ENCODE results near the gene CHRD. TPM values are rescaled to one million over a fixed set of nuclear protein-coding genes. Genes with fewer than 3 reads are reported as not detected.

Gene CHRD
- total and polyA plus RNA-seq, 9 of the 15 experiments (the other 6 are each of a cell fraction or from before 2014, with no cell fraction given): 0.11 to 1.3 (median 0.59) TPM; not detected in 3

DNA sequence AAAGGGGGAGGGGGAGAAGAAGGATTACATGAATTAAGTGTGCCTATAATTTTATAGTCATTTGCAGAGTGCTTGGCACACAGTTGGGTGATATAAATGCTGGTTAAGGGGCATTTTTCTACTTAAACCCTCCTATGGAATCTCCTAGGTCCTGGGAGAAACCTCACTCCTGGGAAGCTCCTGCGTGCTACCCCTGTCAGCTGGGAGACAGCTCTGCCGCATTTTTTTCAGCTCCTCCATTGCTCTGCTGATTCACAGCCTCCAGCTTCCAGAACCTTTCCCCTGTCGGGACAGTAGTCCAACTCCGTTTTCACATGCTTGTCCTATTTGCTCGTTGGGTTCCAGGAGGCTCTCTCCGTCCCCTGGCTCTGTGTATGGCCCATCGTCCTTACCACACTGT, 59.2 kb downstream of the CHRD start (continued):
- TF ChIP-seq, protein P1, sequence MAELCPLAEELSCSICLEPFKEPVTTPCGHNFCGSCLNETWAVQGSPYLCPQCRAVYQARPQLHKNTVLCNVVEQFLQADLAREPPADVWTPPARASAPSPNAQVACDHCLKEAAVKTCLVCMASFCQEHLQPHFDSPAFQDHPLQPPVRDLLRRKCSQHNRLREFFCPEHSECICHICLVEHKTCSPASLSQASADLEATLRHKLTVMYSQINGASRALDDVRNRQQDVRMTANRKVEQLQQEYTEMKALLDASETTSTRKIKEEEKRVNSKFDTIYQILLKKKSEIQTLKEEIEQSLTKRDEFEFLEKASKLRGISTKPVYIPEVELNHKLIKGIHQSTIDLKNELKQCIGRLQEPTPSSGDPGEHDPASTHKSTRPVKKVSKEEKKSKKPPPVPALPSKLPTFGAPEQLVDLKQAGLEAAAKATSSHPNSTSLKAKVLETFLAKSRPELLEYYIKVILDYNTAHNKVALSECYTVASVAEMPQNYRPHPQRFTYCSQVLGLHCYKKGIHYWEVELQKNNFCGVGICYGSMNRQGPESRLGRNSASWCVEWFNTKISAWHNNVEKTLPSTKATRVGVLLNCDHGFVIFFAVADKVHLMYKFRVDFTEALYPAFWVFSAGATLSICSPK (IDR thresholded peaks at IDR 0.05; ENCODE audit: borderline replicate concordance): no peak
- TF ChIP-seq NR2F6 (CRISPR knock-in tag; IDR thresholded peaks at IDR 0.05): no peak
- TF ChIP-seq BHLHE40 (IDR thresholded peaks at IDR 0.05; ENCODE audit: low read length): no peak
- TF ChIP-seq SETDB1 (IDR thresholded peaks at IDR 0.05; ENCODE audit: low read length): no peak
- TF ChIP-seq PTTG1 (tag; IDR thresholded peaks at IDR 0.05; ENCODE audit: low read depth): no peak
- no peak for TF ChIP-seq ELK1 (CRISPR knock-in tag; IDR thresholded peaks at IDR 0.05)
- TF ChIP-seq, protein P2, sequence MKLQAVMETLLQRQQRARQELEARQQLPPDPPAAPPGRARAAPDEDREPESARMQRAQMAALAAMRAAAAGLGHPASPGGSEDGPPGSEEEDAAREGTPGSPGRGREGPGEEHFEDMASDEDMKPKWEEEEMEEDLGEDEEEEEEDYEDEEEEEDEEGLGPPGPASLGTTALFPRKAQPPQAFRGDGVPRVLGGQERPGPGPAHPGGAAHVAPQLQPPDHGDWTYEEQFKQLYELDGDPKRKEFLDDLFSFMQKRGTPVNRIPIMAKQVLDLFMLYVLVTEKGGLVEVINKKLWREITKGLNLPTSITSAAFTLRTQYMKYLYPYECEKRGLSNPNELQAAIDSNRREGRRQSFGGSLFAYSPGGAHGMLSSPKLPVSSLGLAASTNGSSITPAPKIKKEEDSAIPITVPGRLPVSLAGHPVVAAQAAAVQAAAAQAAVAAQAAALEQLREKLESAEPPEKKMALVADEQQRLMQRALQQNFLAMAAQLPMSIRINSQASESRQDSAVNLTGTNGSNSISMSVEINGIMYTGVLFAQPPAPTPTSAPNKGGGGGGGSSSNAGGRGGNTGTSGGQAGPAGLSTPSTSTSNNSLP (IDR thresholded peaks at IDR 0.05; ENCODE audit: borderline replicate concordance, low read depth, low read length): no peak
- TF ChIP-seq MCM2 (IDR thresholded peaks at IDR 0.05; ENCODE audit: low read depth): no peak
- no peak for TF ChIP-seq PREB (CRISPR knock-in tag; IDR thresholded peaks at IDR 0.05)
- no peak for TF ChIP-seq ZNF175 (CRISPR knock-in tag; IDR thresholded peaks at IDR 0.05; ENCODE audit: low read depth)
- no peak for TF ChIP-seq ZNF408 (CRISPR knock-in tag; IDR thresholded peaks at IDR 0.05; ENCODE audit: low read depth)
- TF ChIP-seq ZNF717 (CRISPR knock-in tag; IDR thresholded peaks at IDR 0.05): no peak

Other genes starting within 250 kb of the CHRD start
Only the 7 nearest of the 16 such genes appear.
- not detected in 2 replicates for gene ECE2, start 104.0 kb upstream of the CHRD start, total RNA-seq (2014; rRNA removed)
- gene ECE2, start 104.0 kb upstream of the CHRD start, total RNA-seq (2014; rRNA removed; fragmentation: Illumina TruSeq; extraction: Trizol): not detected in 2 replicates
- gene ECE2, start 104.0 kb upstream of the CHRD start, total RNA-seq (2015; rRNA removed; fragmentation: Illumina TruSeq; extraction: Trizol): not detected in 2 replicates
- not detected in 2 replicates for gene ECE2, start 104.0 kb upstream of the CHRD start, total RNA-seq (2021)
- gene ECE2, start 104.0 kb upstream of the CHRD start, polyA plus RNA-seq (2011; rRNA removed): not detected in 2 replicates
- not detected in 2 replicates for gene ECE2, start 104.0 kb upstream of the CHRD start, polyA plus RNA-seq (2014; fragmentation: Illumina TruSeq; extraction: Trizol)
- not detected for gene ECE2, start 104.0 kb upstream of the CHRD start, polyA plus RNA-seq (2014; fragmentation: Nextera tagmentation; extraction: Ambion mirVana)
- not detected in 2 replicates for gene ECE2, start 104.0 kb upstream of the CHRD start, polyA plus RNA-seq (2014; rRNA removed)
- gene PSMD2, start 80.8 kb upstream of the CHRD start, total RNA-seq (2014; rRNA removed): 484 and 524 TPM in 2 replicates
- 257 and 258 TPM in 2 replicates for gene PSMD2, start 80.8 kb upstream of the CHRD start, total RNA-seq (2014; rRNA removed; fragmentation: Illumina TruSeq; extraction: Trizol)
- gene PSMD2, start 80.8 kb upstream of the CHRD start, total RNA-seq (2015; rRNA removed; fragmentation: Illumina TruSeq; extraction: Trizol): 297 and 320 TPM in 2 replicates
- 325 and 373 TPM in 2 replicates for gene PSMD2, start 80.8 kb upstream of the CHRD start, total RNA-seq (2021)
- 283 and 295 TPM in 2 replicates for gene PSMD2, start 80.8 kb upstream of the CHRD start, polyA plus RNA-seq (2011; rRNA removed)
- 313 and 341 TPM in 2 replicates for gene PSMD2, start 80.8 kb upstream of the CHRD start, polyA plus RNA-seq (2014; fragmentation: Illumina TruSeq; extraction: Trizol)
- gene PSMD2, start 80.8 kb upstream of the CHRD start, polyA plus RNA-seq (2014; fragmentation: Nextera tagmentation; extraction: Ambion mirVana): 100 to 1,000 TPM; 152 to 173 TPM
- gene PSMD2, start 80.8 kb upstream of the CHRD start, polyA plus RNA-seq (2014; rRNA removed): 221 and 276 TPM in 2 replicates
- 299 and 324 TPM in 2 replicates for gene EIF4G1, start 65.4 kb upstream of the CHRD start, total RNA-seq (2014; rRNA removed)
- gene EIF4G1, start 65.4 kb upstream of the CHRD start, total RNA-seq (2014; rRNA removed; fragmentation: Illumina TruSeq; extraction: Trizol): 117 and 129 TPM in 2 replicates
- gene EIF4G1, start 65.4 kb upstream of the CHRD start, total RNA-seq (2015; rRNA removed; fragmentation: Illumina TruSeq; extraction: Trizol): 141 and 154 TPM in 2 replicates
- 493 and 505 TPM in 2 replicates for gene EIF4G1, start 65.4 kb upstream of the CHRD start, total RNA-seq (2021)
- gene EIF4G1, start 65.4 kb upstream of the CHRD start, polyA plus RNA-seq (2011; rRNA removed): 155 and 197 TPM in 2 replicates
- 343 and 378 TPM in 2 replicates for gene EIF4G1, start 65.4 kb upstream of the CHRD start, polyA plus RNA-seq (2014; fragmentation: Illumina TruSeq; extraction: Trizol)
- gene EIF4G1, start 65.4 kb upstream of the CHRD start, polyA plus RNA-seq (2014; fragmentation: Nextera tagmentation; extraction: Ambion mirVana): 1 to 10 TPM; 4.6 to 6.5 TPM
- gene EIF4G1, start 65.4 kb upstream of the CHRD start, polyA plus RNA-seq (2014; rRNA removed): 216 and 241 TPM in 2 replicates
- gene FAM131A, start 42.5 kb upstream of the CHRD start, total RNA-seq (2014; rRNA removed): 11.1 and 12.9 TPM in 2 replicates
- 2.8 and 3.6 TPM in 2 replicates for gene FAM131A, start 42.5 kb upstream of the CHRD start, total RNA-seq (2014; rRNA removed; fragmentation: Illumina TruSeq; extraction: Trizol)
- 4.3 and 5.3 TPM in 2 replicates for gene FAM131A, start 42.5 kb upstream of the CHRD start, total RNA-seq (2015; rRNA removed; fragmentation: Illumina TruSeq; extraction: Trizol)
- 8.9 and 9.1 TPM in 2 replicates for gene FAM131A, start 42.5 kb upstream of the CHRD start, total RNA-seq (2021)
- 11.0 and 11.7 TPM in 2 replicates for gene FAM131A, start 42.5 kb upstream of the CHRD start, polyA plus RNA-seq (2011; rRNA removed)
- 3.8 and 5.1 TPM in 2 replicates for gene FAM131A, start 42.5 kb upstream of the CHRD start, polyA plus RNA-seq (2014; fragmentation: Illumina TruSeq; extraction: Trizol)
- 1 to 10 TPM in 1 of 2 experiments, under 1 TPM in 1; 0.48 to 1.4 TPM for gene FAM131A, start 42.5 kb upstream of the CHRD start, polyA plus RNA-seq (2014; fragmentation: Nextera tagmentation; extraction: Ambion mirVana)
- gene FAM131A, start 42.5 kb upstream of the CHRD start, polyA plus RNA-seq (2014; rRNA removed): 9.4 and 9.8 TPM in 2 replicates
- 8.9 and 12.9 TPM in 2 replicates for gene CLCN2, start 18.4 kb upstream of the CHRD start, total RNA-seq (2014; rRNA removed)
- gene CLCN2, start 18.4 kb upstream of the CHRD start, total RNA-seq (2014; rRNA removed; fragmentation: Illumina TruSeq; extraction: Trizol): 4.1 and 5.2 TPM in 2 replicates
- gene CLCN2, start 18.4 kb upstream of the CHRD start, total RNA-seq (2015; rRNA removed; fragmentation: Illumina TruSeq; extraction: Trizol): 6.9 TPM in 2 replicates
- 13.5 and 14.0 TPM in 2 replicates for gene CLCN2, start 18.4 kb upstream of the CHRD start, total RNA-seq (2021)
- gene CLCN2, start 18.4 kb upstream of the CHRD start, polyA plus RNA-seq (2011; rRNA removed): 5.7 and 10.9 TPM in 2 replicates
- 9.4 and 10.2 TPM in 2 replicates for gene CLCN2, start 18.4 kb upstream of the CHRD start, polyA plus RNA-seq (2014; fragmentation: Illumina TruSeq; extraction: Trizol)
- under 1 TPM; 0.10 to 0.39 TPM for gene CLCN2, start 18.4 kb upstream of the CHRD start, polyA plus RNA-seq (2014; fragmentation: Nextera tagmentation; extraction: Ambion mirVana)
- 12.8 and 14.4 TPM in 2 replicates for gene CLCN2, start 18.4 kb upstream of the CHRD start, polyA plus RNA-seq (2014; rRNA removed)
- gene POLR2H, start 18.3 kb upstream of the CHRD start, total RNA-seq (2014; rRNA removed): 128 and 149 TPM in 2 replicates
- 160 and 175 TPM in 2 replicates for gene POLR2H, start 18.3 kb upstream of the CHRD start, total RNA-seq (2014; rRNA removed; fragmentation: Illumina TruSeq; extraction: Trizol)
- gene POLR2H, start 18.3 kb upstream of the CHRD start, total RNA-seq (2015; rRNA removed; fragmentation: Illumina TruSeq; extraction: Trizol): 145 and 147 TPM in 2 replicates
- gene POLR2H, start 18.3 kb upstream of the CHRD start, total RNA-seq (2021): 134 and 135 TPM in 2 replicates
- 289 and 319 TPM in 2 replicates for gene POLR2H, start 18.3 kb upstream of the CHRD start, polyA plus RNA-seq (2011; rRNA removed)
- 220 and 222 TPM in 2 replicates for gene POLR2H, start 18.3 kb upstream of the CHRD start, polyA plus RNA-seq (2014; fragmentation: Illumina TruSeq; extraction: Trizol)
- 100 to 1,000 TPM; 502 to 512 TPM for gene POLR2H, start 18.3 kb upstream of the CHRD start, polyA plus RNA-seq (2014; fragmentation: Nextera tagmentation; extraction: Ambion mirVana)
- gene POLR2H, start 18.3 kb upstream of the CHRD start, polyA plus RNA-seq (2014; rRNA removed): 245 and 256 TPM in 2 replicates
- gene THPO, start 1.8 kb upstream of the CHRD start, total RNA-seq (2014; rRNA removed): 0.24 TPM in 1 of 2 replicates, not detected in the other
- gene THPO, start 1.8 kb upstream of the CHRD start, total RNA-seq (2014; rRNA removed; fragmentation: Illumina TruSeq; extraction: Trizol): 0.36 TPM in 1 of 2 replicates, not detected in the other
- gene THPO, start 1.8 kb upstream of the CHRD start, total RNA-seq (2015; rRNA removed; fragmentation: Illumina TruSeq; extraction: Trizol): 0.11 and 0.22 TPM in 2 replicates
- 0.40 and 0.62 TPM in 2 replicates for gene THPO, start 1.8 kb upstream of the CHRD start, total RNA-seq (2021)
- 0.18 and 0.56 TPM in 2 replicates for gene THPO, start 1.8 kb upstream of the CHRD start, polyA plus RNA-seq (2011; rRNA removed)
- gene THPO, start 1.8 kb upstream of the CHRD start, polyA plus RNA-seq (2014; fragmentation: Illumina TruSeq; extraction: Trizol): 0.64 and 1.1 TPM in 2 replicates
- gene THPO, start 1.8 kb upstream of the CHRD start, polyA plus RNA-seq (2014; fragmentation: Nextera tagmentation; extraction: Ambion mirVana): under 1 TPM; 0.11 to 0.28 TPM
- 0.34 and 0.50 TPM in 2 replicates for gene THPO, start 1.8 kb upstream of the CHRD start, polyA plus RNA-seq (2014; rRNA removed)

Measured in K562 (cell line).